Small intestine (tissue), 7 donors: ENCODE data around the gene DBP. TPM values are rescaled to one million over a fixed set of nuclear protein-coding genes. Genes with fewer than 3 reads are reported as not detected.

Experiments
- DNase-seq, 2 donors: peaks; one replicate each; pipeline versions ENCODE4 v3.0.0 to v3.0.0-alpha.2; 2013
- FAIRE-seq: peaks from 2 replicates; lab custom pipeline; 2012; peaks lifted over from hg19 to GRCh38; lab: Jason Lieb, UNC
- H3K27ac ChIP-seq, 3 donors: one replicate each; pipeline ENCODE4 v1.5.1; 2013; ENCODE audit warnings: low read length in 2 of 3, mild to moderate bottlenecking in 2 of 3, control low read depth in 1 of 3, inconsistent platforms in 1 of 3, low read depth in 1 of 3, moderate library complexity in 1 of 3
- H3K27me3 ChIP-seq, 3 donors: one replicate each; pipeline ENCODE4 v1.6.1; 2013; ENCODE audit warnings: low read length in 3 of 3, inconsistent platforms in 1 of 3; ENCODE audit not compliant: control insufficient read depth in 3 of 3, insufficient read depth in 3 of 3
- H3K36me3 ChIP-seq, 3 donors: one replicate each; pipeline ENCODE4 v1.6.1; 2013; ENCODE audit warnings: low read length in 3 of 3, inconsistent platforms in 1 of 3, low read depth in 1 of 3, mild to moderate bottlenecking in 1 of 3, moderate library complexity in 1 of 3; ENCODE audit not compliant: control insufficient read depth in 3 of 3, insufficient read depth in 2 of 3
- H3K4me1 ChIP-seq, 3 donors: one replicate each; pipeline ENCODE4 v1.6.1; 2013; ENCODE audit warnings: low read length in 2 of 3, inconsistent platforms in 1 of 3, low read depth in 1 of 3, mild to moderate bottlenecking in 1 of 3, moderate library complexity in 1 of 3; ENCODE audit not compliant: control insufficient read depth in 3 of 3, insufficient read depth in 2 of 3
- H3K4me3 ChIP-seq, 3 donors: one replicate each; pipeline ENCODE4 v1.5.1; 2013; ENCODE audit warnings: low read length in 3 of 3, control low read depth in 1 of 3, inconsistent platforms in 1 of 3, low read depth in 1 of 3, mild to moderate bottlenecking in 1 of 3, moderate library complexity in 1 of 3
- H3K9me3 ChIP-seq, 2 donors: one replicate each; pipeline ENCODE4 v1.6.1; 2013; ENCODE audit warnings: low read depth in 1 of 2, low read length in 1 of 2; ENCODE audit not compliant: control insufficient read depth in 2 of 2, insufficient read depth in 1 of 2
- WGBS, 3 donors: extraction: QIAGEN DNeasy Blood & Tissue Kit; methylation state at CpG; one replicate each; pipeline ENCODE4 v1.1.7; 2013; 5-methylcytosine and 5-hydroxymethylcytosine counted together
- polyA plus RNA-seq, 4 donors: library from polyadenylated mRNA; stranded (reverse) in 3 of 4; unstranded in 1 of 4; fragments of 200-250 nt in 3 of 4; fragments of 120-200 nt in 1 of 4; gene quantifications; one replicate each; pipeline versions ENCODE4 v1.2.1 to v1.2.3, GENCODE V29; 2013
- donor health status: healthy with polysubstance abuse.
- donor health status: control.
- donor health status: control.
- donor health status: Bipolar disorder and iron deficiency.
- donor health status: healthy.

The DBP gene
- polyA plus RNA-seq, 4 donors = 7.1 to 40.3 (median 23.9) TPM

- FAIRE-seq = no peak
These were observed 33.7 kb downstream of the DBP start for GRCh38 chr19:48603449-48603848.

DNA sequence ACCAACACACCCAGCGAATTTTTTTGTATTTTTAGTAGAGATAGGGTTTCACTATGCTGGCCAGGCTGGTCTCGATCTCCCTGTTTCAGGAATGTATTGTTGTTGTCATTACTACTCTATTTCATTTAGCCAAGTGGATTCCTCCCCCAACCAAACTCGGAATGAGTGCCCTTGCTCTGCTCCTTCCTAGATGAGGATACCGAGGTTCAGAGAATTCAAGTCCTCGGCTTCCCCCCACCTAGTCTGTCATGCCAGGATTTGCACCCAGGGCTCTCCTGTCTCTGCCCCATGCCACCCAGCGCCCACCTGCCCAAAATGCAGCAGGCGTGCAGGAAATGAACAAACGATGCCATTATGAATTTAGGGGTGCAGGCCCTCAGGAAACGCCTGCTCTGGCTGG, 34.2 kb downstream of the DBP start:
- H3K27me3 ChIP-seq = no peaks in the 10 kb centered on the region
- DNase-seq (no peak), FAIRE-seq (no peak)
- no peak overlapping the region for H3K27ac ChIP-seq
- H3K36me3 ChIP-seq = peaks cover 0 to 62% (median 3%) of the 10 kb centered on the region in 3 donors
- peaks cover 0 to 15% (median 0%) of the 10 kb centered on the region in 3 donors for H3K4me1 ChIP-seq
- H3K4me3 ChIP-seq = no peak overlapping the region
- 41 to 70% (median 60%) methylated on average over 9 of the region's 9 CpGs for WGBS, 3 donors
- no peaks in the 10 kb centered on the region for H3K9me3 ChIP-seq

More at GRCh38 chr19:48603449-48603848, 33.7 kb downstream of the DBP start:
- WGBS, 3 donors = 87 to 94% (median 92%) methylated on average over 20 to 39 of the region's 39 CpGs
- Histone ChIP-seq H3K36me3 (peaks cover 0 to 67% (median 3%) of the 10 kb centered on the region in 3 donors), H3K9me3 (no peaks in the 10 kb centered on the region), H3K27ac (no peak overlapping the region), H3K4me1 (peaks cover 0 to 15% (median 0%) of the 10 kb centered on the region in 3 donors), H3K27me3 (no peaks in the 10 kb centered on the region), H3K4me3 (no peak overlapping the region)
- no peak for DNase-seq

GRCh38 chr19:48600679-48601417, 36.3 kb downstream of the DBP start:
- H3K4me3 ChIP-seq = no peak overlapping the region
- no peaks in the 10 kb centered on the region for H3K27me3 ChIP-seq
- peak overlapping the region in 2 of 3 donors; percentile 6 to 37 for H3K27ac ChIP-seq
- peak in 1 of 2 donors; percentile 66 for DNase-seq
- FAIRE-seq = no peak
- H3K9me3 ChIP-seq = no peaks in the 10 kb centered on the region
- WGBS, 3 donors = 56 to 75% (median 68%) methylated on average over 21 of the region's 21 CpGs
- H3K36me3 ChIP-seq = peaks cover 0 to 42% (median 3%) of the 10 kb centered on the region in 3 donors
- peaks cover 0 to 15% (median 0%) of the 10 kb centered on the region in 3 donors for H3K4me1 ChIP-seq

DNA sequence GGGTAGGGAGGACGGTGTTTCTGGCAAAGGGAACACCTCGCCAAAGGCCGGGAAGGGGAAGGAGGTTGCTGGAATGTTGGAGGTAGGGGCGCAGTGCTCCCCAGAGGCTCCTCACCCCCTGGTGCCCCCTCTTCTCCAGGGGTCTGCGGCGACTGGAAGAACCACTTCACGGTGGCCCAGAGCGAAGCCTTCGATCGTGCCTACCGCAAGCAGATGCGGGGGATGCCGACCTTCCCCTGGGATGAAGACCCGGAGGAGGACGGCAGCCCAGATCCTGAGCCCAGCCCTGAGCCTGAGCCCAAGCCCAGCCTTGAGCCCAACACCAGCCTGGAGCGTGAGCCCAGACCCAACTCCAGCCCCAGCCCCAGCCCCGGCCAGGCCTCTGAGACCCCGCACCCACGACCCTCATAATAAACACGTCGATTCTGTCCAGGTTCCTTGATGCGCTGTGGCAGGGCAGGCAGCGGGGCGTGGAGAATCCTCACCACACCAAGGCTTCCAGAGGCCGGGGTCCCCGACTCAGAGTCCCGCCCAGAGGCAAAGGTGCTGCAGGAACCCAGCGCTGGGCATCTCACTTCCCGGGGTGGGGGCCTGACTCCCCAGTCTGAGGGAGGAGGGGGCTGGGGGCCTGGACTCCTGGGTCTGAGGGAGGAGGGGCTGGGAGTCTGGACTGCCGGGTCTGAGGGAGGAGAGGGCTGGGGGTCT, 38.0 kb downstream of the DBP start:
- DNase-seq (no peak), FAIRE-seq (no peak)
- H3K4me1 ChIP-seq = peaks cover 0 to 15% (median 0%) of the 10 kb centered on the region in 3 donors

GRCh38 chr19:48596679-48597465, 40.3 kb downstream of the DBP start:
- FAIRE-seq (no peak), DNase-seq (no peak)
- H3K27me3 ChIP-seq = no peaks in the 10 kb centered on the region
- H3K4me3 ChIP-seq = no peak overlapping the region
- peaks cover 0 to 20% (median 3%) of the 10 kb centered on the region in 3 donors for H3K36me3 ChIP-seq
- H3K9me3 ChIP-seq = no peaks in the 10 kb centered on the region
- H3K27ac ChIP-seq = no peak overlapping the region
- H3K4me1 ChIP-seq = peaks cover 0 to 5% (median 0%) of the 10 kb centered on the region in 3 donors
- WGBS, 3 donors = 78 to 88% (median 80%) methylated on average over 38 to 39 of the region's 39 CpGs

More for the DNA sequence above, 38.0 kb downstream of the DBP start:
- 71 to 75% (median 74%) methylated on average over 30 of the region's 30 CpGs for WGBS, 3 donors
- Histone ChIP-seq H3K9me3 (no peaks in the 10 kb centered on the region), H3K27ac (no peak overlapping the region), H3K27me3 (no peaks in the 10 kb centered on the region), H3K4me3 (no peak overlapping the region), H3K36me3 (peaks cover 0 to 37% (median 3%) of the 10 kb centered on the region in 3 donors)

GRCh38 chr19:48596237-48596636, 40.9 kb downstream of the DBP start:
- Histone ChIP-seq H3K4me3 (no peak overlapping the region), H3K36me3 (peaks cover 0 to 14% (median 3%) of the 10 kb centered on the region in 3 donors), H3K27ac (no peak overlapping the region), H3K4me1 (peaks cover 0 to 5% (median 0%) of the 10 kb centered on the region in 3 donors), H3K27me3 (no peaks in the 10 kb centered on the region), H3K9me3 (no peaks in the 10 kb centered on the region)
- FAIRE-seq (no peak), DNase-seq (no peak)
- 70 to 100% (median 81%) methylated on average over 2 to 4 of the region's 4 CpGs for WGBS, 3 donors

DNA sequence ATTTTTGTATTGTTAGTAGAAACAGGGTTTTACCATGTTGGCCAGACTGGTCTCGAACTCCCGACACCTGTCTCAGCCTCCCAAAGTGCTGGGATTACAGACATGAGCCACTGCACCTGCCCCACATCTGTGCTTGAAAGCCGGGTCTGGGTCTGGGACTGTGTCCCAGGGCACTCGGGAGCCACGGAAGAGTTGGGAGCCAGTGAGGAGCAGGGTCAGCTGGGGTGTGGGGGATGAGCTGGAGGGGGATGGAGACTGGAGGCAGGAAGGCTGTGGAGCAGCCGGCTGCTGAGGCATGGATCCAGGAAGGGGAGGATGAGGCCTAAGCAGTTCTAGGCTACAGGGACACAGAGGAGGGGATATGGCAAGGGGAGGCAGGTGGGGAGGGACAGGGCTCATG, 41.3 kb downstream of the DBP start:
- no peaks in the 10 kb centered on the region for H3K27me3 ChIP-seq
- peaks cover 0 to 10% (median 0%) of the 10 kb centered on the region in 3 donors for H3K36me3 ChIP-seq
- H3K9me3 ChIP-seq = no peaks in the 10 kb centered on the region
- no peak for DNase-seq
- WGBS, 3 donors = 71 to 77% (median 73%) methylated on average over 5 to 6 of the region's 6 CpGs
- FAIRE-seq = no peak
- H3K4me3 ChIP-seq = no peak overlapping the region
- H3K4me1 ChIP-seq = peaks cover 0 to under 1% (median 0%) of the 10 kb centered on the region in 3 donors
- H3K27ac ChIP-seq = no peak overlapping the region

DNA sequence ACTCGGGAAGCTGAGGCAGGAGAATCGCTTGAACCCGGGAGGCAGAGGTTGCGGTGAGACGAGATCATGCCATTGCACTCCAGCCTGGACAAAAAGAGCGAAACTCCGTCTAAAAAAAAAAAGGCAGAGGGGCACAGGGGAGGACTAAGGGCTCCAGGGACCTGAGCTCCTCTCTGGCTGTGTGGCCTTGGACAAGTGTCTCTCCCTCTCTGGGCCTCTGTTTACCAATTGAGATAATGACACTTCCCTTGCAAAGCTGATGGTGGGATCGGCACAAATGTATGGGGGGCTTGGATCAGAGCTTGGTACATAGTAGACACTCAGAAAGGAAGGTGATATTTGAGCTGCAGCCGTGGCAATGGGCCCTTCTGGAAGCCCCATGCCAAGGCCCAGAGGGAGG, 42.0 kb downstream of the DBP start:
- no peak overlapping the region for H3K4me3 ChIP-seq
- 81 to 88% (median 86%) methylated on average over 9 of the region's 9 CpGs for WGBS, 3 donors
- H3K27ac ChIP-seq = no peak overlapping the region
- no peaks in the 10 kb centered on the region for H3K9me3 ChIP-seq
- no peaks in the 10 kb centered on the region for H3K4me1 ChIP-seq
- FAIRE-seq = no peak
- no peaks in the 10 kb centered on the region for H3K27me3 ChIP-seq
- peaks cover 0 to 4% (median 0%) of the 10 kb centered on the region in 3 donors for H3K36me3 ChIP-seq
- no peak for DNase-seq
